ENCODE data around the gene ALKBH5.

GRCh38 chr17:18217412-18218015 is 33.9 kb downstream of the ALKBH5 start:
- peak; percentile 91 for TF ChIP-seq CTCF (IDR thresholded peaks at IDR 0.05; ENCODE audit: low read length)
- no peak for TF ChIP-seq EZH2 (IDR thresholded peaks at IDR 0.05; ENCODE audit: borderline replicate concordance, low read length)

All from OCI-LY1 (cell line).